DND-41 (cell line): Measurements from ENCODE around the gene KRT4.

ENCODE experiments used
- CTCF ChIP-seq: IDR thresholded peaks from 2 replicates; pipeline ENCODE4 v1.5.1; 2012; ENCODE audit warnings: borderline replicate concordance, low read length, moderate library complexity, mild to moderate bottlenecking; ENCODE audit not compliant: poor library complexity, severe bottlenecking; ENCODE audit errors: extremely low read depth
- EZH2 ChIP-seq: IDR thresholded peaks from 3 replicates; pipeline ENCODE4 v1.6.1; 2012; ENCODE audit warnings: borderline replicate concordance, low read depth, mild to moderate bottlenecking, moderate library complexity, low read length, inconsistent platforms; ENCODE audit not compliant: severe bottlenecking

GRCh38 chr12:52850681-52851080 is 36.8 kb upstream of the KRT4 start:
- TF ChIP-seq EZH2 (no peak), CTCF (no peak)
